IPS-NIHi7 (cell line): ENCODE data around the gene PPP2R2C.

Source experiments
- DNase-seq: peaks from one replicate; pipeline ENCODE4 v3.0.0; 2012; ENCODE audit warnings: mixed read lengths; ENCODE audit errors: extremely low spot score

Gene PPP2R2C

GRCh38 chr4:6404611-6405396, 67.6 kb downstream of the PPP2R2C start:
- no peak for DNase-seq

GRCh38 chr4:6403400-6403685, 69.1 kb downstream of the PPP2R2C start:
- no peak for DNase-seq

- peak; percentile 72 for DNase-seq
Measured at GRCh38 chr4:6402566-6403399, 69.6 kb downstream of the PPP2R2C start.

- no peak for DNase-seq
Measured at GRCh38 chr4:6401797-6402196, 70.6 kb downstream of the PPP2R2C start.

- DNase-seq: no peak
Measured at GRCh38 chr4:6396696-6397236, 75.6 kb downstream of the PPP2R2C start.

GRCh38 chr4:6395466-6396228, 76.8 kb downstream of the PPP2R2C start:
- DNase-seq: no peak

GRCh38 chr4:6394671-6395081, 77.7 kb downstream of the PPP2R2C start:
- DNase-seq: no peak

GRCh38 chr4:6393544-6394475, 78.6 kb downstream of the PPP2R2C start:
- no peak for DNase-seq

GRCh38 chr4:6393066-6393465, 79.3 kb downstream of the PPP2R2C start:
- DNase-seq: no peak

- no peak for DNase-seq
Measured at GRCh38 chr4:6392407-6392806, 80.0 kb downstream of the PPP2R2C start.

GRCh38 chr4:6391852-6392188, 80.6 kb downstream of the PPP2R2C start:
- DNase-seq: no peak

GRCh38 chr4:6391186-6391851, 81.1 kb downstream of the PPP2R2C start:
- no peak for DNase-seq

GRCh38 chr4:6390356-6390755, 82.1 kb downstream of the PPP2R2C start:
- DNase-seq: peak; percentile 47

GRCh38 chr4:6389142-6389825, 83.1 kb downstream of the PPP2R2C start:
- DNase-seq: no peak

- DNase-seq: no peak
Measured at GRCh38 chr4:6388713-6389112, 83.7 kb downstream of the PPP2R2C start.

- DNase-seq: no peak
Measured at GRCh38 chr4:6387946-6388345, 84.5 kb downstream of the PPP2R2C start.

GRCh38 chr4:6386091-6386490, 86.3 kb downstream of the PPP2R2C start:
- no peak for DNase-seq

GRCh38 chr4:6385288-6385687, 87.1 kb downstream of the PPP2R2C start:
- DNase-seq: no peak

- no peak for DNase-seq
Measured at GRCh38 chr4:6384541-6384940, 87.9 kb downstream of the PPP2R2C start.

GRCh38 chr4:6383929-6384328, 88.5 kb downstream of the PPP2R2C start:
- no peak for DNase-seq
